LoVo (cell line): ENCODE measurements around the gene ZNF780A.
"Not testable (repeated sequence)": the region's sequence is repeated elsewhere in the genome, so short reads cannot be mapped to it uniquely, and the experiment has no call there.

ENCODE experiments used
- DNase-seq: peaks from one replicate; pipeline ENCODE4 v3.0.0-alpha.2; 2016; ENCODE audit warnings: low spot score

Gene ZNF780A

GRCh38 chr19:40084948-40085347, 5.8 kb downstream of the ZNF780A start:
- DNase-seq, result no peak

DNA sequence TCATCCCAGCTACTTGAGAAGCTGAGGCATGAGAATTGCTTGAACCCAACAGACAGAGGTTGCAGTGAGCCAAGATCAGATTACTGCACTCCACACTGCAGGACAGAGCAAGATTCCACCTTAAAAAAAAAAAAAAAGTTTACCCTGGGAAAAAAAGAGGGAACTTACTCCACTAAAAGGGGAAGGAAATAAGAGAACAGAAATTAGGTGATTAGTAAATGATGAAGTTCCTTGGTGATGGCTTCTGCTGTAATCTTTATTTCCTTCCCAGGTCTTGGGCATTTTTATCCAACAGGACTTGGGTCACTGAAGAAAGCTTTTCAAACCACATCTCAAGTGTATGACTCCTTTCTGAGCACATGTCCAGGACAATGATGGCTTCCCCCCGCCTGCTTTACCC, 9.3 kb downstream of the ZNF780A start:
- DNase-seq, result no peak

DNA sequence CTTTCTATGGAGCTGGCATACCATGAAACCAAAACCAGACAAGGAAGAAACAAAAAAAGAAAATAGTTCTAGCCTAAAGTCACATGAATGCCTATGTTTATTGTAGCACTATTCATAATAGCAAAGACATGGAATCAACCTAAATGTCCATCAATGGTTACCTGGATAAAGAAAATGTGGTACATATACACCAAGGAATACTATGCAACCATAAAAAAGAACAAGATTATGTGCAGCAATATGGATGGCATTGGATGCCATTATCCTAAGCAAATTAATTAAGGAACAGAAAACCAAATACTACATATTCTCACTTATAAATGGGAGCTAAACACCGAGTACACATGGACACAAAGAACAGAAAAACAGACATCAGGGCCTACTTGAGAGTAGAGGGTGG, 10.5 kb downstream of the ZNF780A start:
- DNase-seq, result no peak

GRCh38 chr19:40078377-40078776, 12.4 kb downstream of the ZNF780A start:
- no peak for DNase-seq

GRCh38 chr19:40070058-40070457, 20.7 kb downstream of the ZNF780A start:
- DNase-seq, result no peak

DNA sequence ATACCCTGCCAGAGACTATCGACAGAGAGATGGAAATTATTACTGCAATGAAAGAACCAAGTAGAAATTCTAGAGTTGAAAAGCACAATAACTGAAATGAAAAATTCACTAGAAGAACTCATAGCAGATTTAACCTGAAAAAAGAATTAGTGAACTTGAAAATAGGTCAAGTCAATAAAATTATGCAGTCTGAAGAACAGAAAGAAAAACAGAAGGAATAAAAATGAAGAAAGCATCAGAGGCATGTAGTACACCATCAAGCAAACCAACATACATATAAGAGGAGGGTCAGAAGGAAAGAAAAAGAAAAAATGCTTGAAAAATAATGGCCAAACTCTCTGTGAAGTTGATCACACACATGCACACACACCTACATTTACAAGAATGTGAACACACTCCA, 31.1 kb downstream of the ZNF780A start:
- no peak for DNase-seq

- DNase-seq, result no peak
Measured at GRCh38 chr19:40057166-40057565, 33.6 kb downstream of the ZNF780A start.

- DNase-seq, result no peak
Measured at GRCh38 chr19:40056505-40056904, 34.2 kb downstream of the ZNF780A start.

- DNase-seq, result peak; percentile 63
Measured at GRCh38 chr19:40055832-40056504, 34.8 kb downstream of the ZNF780A start, which contains the start of gene ZNF780B. TSS of gene ZNF780B (minus strand) at chr19:40056231. CDS start at chr19:40050332, 5,899 bp downstream.

GRCh38 chr19:40055049-40055448, 35.7 kb downstream of the ZNF780A start:
- DNase-seq, result no peak

DNA sequence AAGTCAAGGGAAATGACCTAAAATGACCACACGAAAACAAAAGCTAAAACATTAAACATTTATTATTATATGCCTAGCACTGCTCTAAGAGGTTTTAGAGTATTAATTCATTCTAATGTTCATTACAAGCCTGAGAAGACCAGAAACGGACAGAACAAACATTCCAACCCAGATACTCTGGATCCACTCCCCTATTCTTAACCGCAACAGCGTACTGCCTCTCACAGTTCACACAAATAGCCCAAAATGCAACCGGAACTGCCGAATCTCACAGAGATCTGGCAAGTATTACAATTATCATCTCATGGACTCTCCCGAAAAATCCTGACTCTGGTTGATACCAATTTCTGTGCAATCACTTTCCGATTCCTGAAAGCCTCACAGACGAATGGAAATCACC, 36.1 kb downstream of the ZNF780A start:
- DNase-seq, result no peak

DNA sequence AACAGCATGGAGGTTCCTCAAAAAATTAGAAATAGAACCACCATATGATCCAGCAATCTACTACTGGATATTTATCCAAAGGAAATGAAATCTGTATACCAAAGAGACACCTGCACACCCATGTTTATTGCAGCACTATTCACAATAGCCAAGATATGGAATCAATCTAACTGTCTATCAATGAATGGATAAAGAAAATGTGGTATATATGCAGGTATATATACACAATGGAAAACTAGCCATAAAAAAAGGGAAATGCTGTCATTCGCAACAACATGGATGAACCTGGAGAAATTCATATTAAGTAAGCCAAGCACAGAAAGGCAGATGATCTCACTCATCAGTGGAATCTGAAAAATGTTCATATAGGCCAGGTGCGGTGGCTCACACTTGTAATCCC, 37.3 kb downstream of the ZNF780A start:
- no peak for DNase-seq

- DNase-seq, result not testable (repeated sequence)
Measured at GRCh38 chr19:40041718-40042117, 49.0 kb downstream of the ZNF780A start.

GRCh38 chr19:40038047-40038446, 52.7 kb downstream of the ZNF780A start:
- not testable (repeated sequence) for DNase-seq

- no peak for DNase-seq
Measured at GRCh38 chr19:40035996-40036395, 54.7 kb downstream of the ZNF780A start.

- no peak for DNase-seq
Measured at GRCh38 chr19:40033989-40034560, 56.7 kb downstream of the ZNF780A start.

DNA sequence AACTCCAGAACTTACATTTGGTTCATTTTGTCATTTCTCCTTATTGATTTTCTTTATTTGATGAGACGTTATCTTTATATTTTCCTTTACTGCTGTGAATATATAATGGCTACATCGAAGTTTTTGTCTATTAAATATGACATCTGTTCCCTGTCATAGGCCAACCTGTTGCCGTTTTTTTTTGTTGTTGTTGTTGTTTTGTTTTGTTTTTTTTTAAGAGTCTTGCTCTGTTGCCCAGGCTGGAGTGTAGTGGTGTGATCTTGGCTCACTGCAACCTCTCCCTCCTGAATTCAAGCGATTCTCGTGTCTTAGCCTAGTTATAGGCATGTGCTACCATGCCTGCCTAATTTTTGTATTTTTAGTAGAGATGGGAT, 64.2 kb downstream of the ZNF780A start:
- DNase-seq, result no peak

- no peak for DNase-seq
Measured at GRCh38 chr19:40025938-40026596, 64.7 kb downstream of the ZNF780A start.

- no peak for DNase-seq
Measured at GRCh38 chr19:40023969-40024368, 66.8 kb downstream of the ZNF780A start.
